Spleen (tissue), 11 donors: ENCODE measurements around the gene ERICH3. TPM values are rescaled to one million over a fixed set of nuclear protein-coding genes. Genes with fewer than 3 reads are reported as not detected.

Source experiments
- DNase-seq: peaks from one replicate; pipeline ENCODE4 v3.0.0-alpha.2; 2020
- H3K27ac ChIP-seq, 8 donors: fragments of 200-600 bp; sonication (generic) in 7 of 8; 1 replicate in 4 of 8; 2 replicates in 4 of 8; pipeline versions ENCODE4 v1.5.0 to v1.8.0; 2016 to 2021; ENCODE audit warnings: inconsistent platforms in 4 of 8, mild to moderate bottlenecking in 4 of 8, moderate library complexity in 1 of 8
- H3K27me3 ChIP-seq, 7 donors: fragments of 200-600 bp; sonication (generic) in 6 of 7; replicated peaks in 1 of 7; 1 replicate in 4 of 7; 2 replicates in 3 of 7; pipeline versions ENCODE4 v1.5.0 to v1.8.0; 2016 to 2021; ENCODE audit warnings: inconsistent platforms in 3 of 7, mild to moderate bottlenecking in 1 of 7
- H3K36me3 ChIP-seq, 6 donors: fragments of 200-600 bp; sonication (generic) in 5 of 6; 1 replicate in 4 of 6; 2 replicates in 2 of 6; pipeline versions ENCODE4 v1.5.0 to v1.8.0; 2016 to 2021; ENCODE audit warnings: inconsistent platforms in 2 of 6
- H3K4me1 ChIP-seq, 6 donors: fragments of 200-600 bp; sonication (generic) in 5 of 6; 1 replicate in 3 of 6; 2 replicates in 3 of 6; pipeline versions ENCODE4 v1.5.0 to v1.8.0; 2016 to 2021; ENCODE audit warnings: inconsistent platforms in 3 of 6
- H3K4me3 ChIP-seq, 8 donors: fragments of 200-600 bp; sonication (generic) in 7 of 8; 1 replicate in 4 of 8; 2 replicates in 4 of 8; pipeline versions ENCODE4 v1.5.0 to v1.8.0; 2016 to 2021; ENCODE audit warnings: inconsistent platforms in 4 of 8, mild to moderate bottlenecking in 4 of 8, moderate library complexity in 2 of 8
- H3K9me3 ChIP-seq, 8 donors: fragments of 200-600 bp; sonication (generic) in 7 of 8; 1 replicate in 4 of 8; 2 replicates in 4 of 8; pipeline versions ENCODE4 v1.5.0 to v1.8.0; 2016 to 2021; ENCODE audit warnings: inconsistent platforms in 4 of 8
- CTCF ChIP-seq, 11 experiments: fragments of 200-600 bp in 7 of 11; fragments of 450-650 bp in 4 of 11; sonication (generic) in 4 of 11; IDR thresholded peaks in 8 of 11; conservative IDR thresholded peaks in 3 of 11; 1 replicate in 7 of 11; 2 replicates in 4 of 11; pipeline versions ENCODE4 v1.4.0 to v1.8.0; 2016 to 2021; ENCODE audit warnings: antibody characterized with exemption in 11 of 11, inconsistent platforms in 4 of 11, mild to moderate bottlenecking in 1 of 11
- POLR2A ChIP-seq, 3 donors: fragments of 450-650 bp; IDR thresholded peaks; one replicate each; pipeline ENCODE4 v1.5.1; 2017; ENCODE audit warnings: antibody characterized with exemption in 3 of 3, mild to moderate bottlenecking in 1 of 3
- POLR2AphosphoS5 ChIP-seq, 3 donors: sonication (generic); formaldehyde crosslinking; IDR thresholded peaks; one replicate each; pipeline ENCODE4 v1.5.1; 2017; ENCODE audit warnings: antibody characterized with exemption in 3 of 3
- WGBS, 5 donors: extraction: QIAGEN DNeasy Blood & Tissue Kit in 3 of 5; methylation state at CpG; one replicate each; pipeline versions ENCODE4 v1.1.5 to v1.1.7; 2013 to 2018; 5-methylcytosine and 5-hydroxymethylcytosine counted together
- intact Hi-C: fragments of 100-400 bp; cut with DNase I; formaldehyde crosslinking; loops from one replicate; pipeline ENCODE4 v1.15.0; 2023; ENCODE audit warnings: low total_unique reads
- polyA plus RNA-seq, 3 donors: library from polyadenylated mRNA; stranded (reverse); fragments of 200-250 nt; gene quantifications; one replicate each; pipeline ENCODE4 v1.2.1, GENCODE V29; 2013
- total RNA-seq, 7 donors: library from RNA; depleted of rRNA in 3 of 7; stranded (reverse); fragments of >200 nt in 3 of 7; fragmentation: NEBNext Ultra II Directional in 4 of 7; extraction: Animal tissue kit (Norgen Biotek cat#: 25700) in 4 of 7; gene quantifications; one replicate each; pipeline versions ENCODE4 v1.1.0 to v1.2.1, GENCODE V29; 2016 to 2021
- donor health status: healthy with polysubstance abuse.
- donor health status: DM: no; HTN: no; CAD: no; lungs with moderate emphysema.
- donor health status: DM: no; HTN: no; CAD: no.
- donor health status: Bipolar disorder and iron deficiency.
- donor health status: healthy.
- donor health status: DM: no; HTN: no; CAD: no.
- donor health status: DM: yes; HTN: yes; CAD: no.

The ERICH3 gene
- total and polyA plus RNA-seq, 10 donors: 0.15 to 0.65 (median 0.35) TPM; not detected in 1

DNA sequence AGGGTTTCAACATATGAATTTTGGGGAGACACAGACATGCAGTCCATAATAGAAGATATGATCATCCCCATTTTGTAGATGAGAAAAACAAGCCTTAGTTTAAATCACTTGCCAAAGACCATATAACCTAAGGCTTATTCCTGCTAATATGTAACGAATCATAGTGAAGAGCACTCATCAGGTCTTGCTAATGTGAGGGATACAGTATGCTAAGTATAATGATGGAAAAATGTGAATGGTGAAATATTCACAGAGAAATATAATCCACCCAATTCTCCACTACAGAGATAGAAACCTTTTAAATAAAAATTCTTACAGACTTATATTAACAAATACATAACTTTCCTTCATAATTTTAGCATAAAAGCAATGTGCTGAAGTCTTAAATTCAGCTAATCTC lies 18.9 kb downstream of the ERICH3 start:
- Histone ChIP-seq H3K36me3 (no peaks in the 10 kb centered on the region), H3K4me3 (no peak overlapping the region), H3K27me3 (no peaks in the 10 kb centered on the region), H3K9me3 (peaks cover 0 to 7% (median 2%) of the 10 kb centered on the region in 8 donors), H3K4me1 (peaks cover 0 to 17% (median 0%) of the 10 kb centered on the region in 6 donors), H3K27ac (no peak overlapping the region)
- DNase-seq: no peak
- 76 to 86% (median 78%) methylated on average over 1 of the region's 1 CpG for WGBS, 5 donors
- TF ChIP-seq POLR2A (IDR thresholded peaks at IDR 0.05) (no peak), POLR2AphosphoS5 (IDR thresholded peaks at IDR 0.05) (no peak), CTCF (IDR thresholded peaks at IDR 0.05 in 8 of 11, conservative IDR thresholded peaks at IDR 0.05 in 3 of 11) (no peak)
- intact Hi-C loops: no loop called here

DNA sequence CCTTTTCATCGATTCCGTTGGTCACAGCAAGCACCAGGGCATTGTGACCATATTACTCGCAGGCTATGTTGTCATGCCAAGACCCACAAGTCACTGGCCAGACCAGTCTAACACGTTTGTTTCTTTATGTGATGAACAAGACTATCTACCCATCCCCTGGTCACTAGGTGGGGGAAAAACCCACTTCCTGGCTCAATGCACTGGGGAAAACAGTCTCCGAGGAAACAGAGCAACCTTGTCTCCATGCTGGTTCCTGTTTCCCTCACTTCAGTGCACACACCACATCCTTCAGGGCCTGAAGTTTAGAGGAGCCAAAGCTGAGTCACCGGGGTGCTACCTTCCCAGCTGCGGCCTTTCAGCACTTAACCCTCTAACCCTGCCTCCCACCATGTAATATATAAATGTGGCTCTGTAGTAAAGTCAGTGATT lies 20.9 kb downstream of the ERICH3 start:
- H3K9me3 ChIP-seq: no peaks in the 10 kb centered on the region
- intact Hi-C loops: no loop called here
- TF ChIP-seq POLR2AphosphoS5 (IDR thresholded peaks at IDR 0.05) (peak in 2 of 3 donors; percentile 27 to 29), POLR2A (IDR thresholded peaks at IDR 0.05) (no peak)
- H3K4me3 ChIP-seq: no peak overlapping the region
- H3K27ac ChIP-seq: no peak overlapping the region
- peaks cover 0 to 17% (median 0%) of the 10 kb centered on the region in 6 donors for H3K4me1 ChIP-seq
- DNase-seq: peak; percentile 56
- 37 to 50% (median 41%) methylated on average over 7 of the region's 7 CpGs for WGBS, 5 donors
- no peaks in the 10 kb centered on the region for H3K36me3 ChIP-seq
- H3K27me3 ChIP-seq: no peaks in the 10 kb centered on the region

GRCh38 chr1:74650561-74650960 lies 23.0 kb downstream of the ERICH3 start:
- intact Hi-C loops: no loop called here
- Histone ChIP-seq H3K4me3 (no peak overlapping the region), H3K9me3 (no peaks in the 10 kb centered on the region), H3K36me3 (no peaks in the 10 kb centered on the region), H3K27me3 (no peaks in the 10 kb centered on the region), H3K4me1 (peaks cover 0 to 17% (median 0%) of the 10 kb centered on the region in 6 donors), H3K27ac (no peak overlapping the region)
- TF ChIP-seq POLR2AphosphoS5 (IDR thresholded peaks at IDR 0.05) (no peak), CTCF (IDR thresholded peaks at IDR 0.05 in 8 of 11, conservative IDR thresholded peaks at IDR 0.05 in 3 of 11) (no peak), POLR2A (IDR thresholded peaks at IDR 0.05) (no peak)
- no peak for DNase-seq
- WGBS, 5 donors: 74 to 91% (median 78%) methylated on average over 4 of the region's 4 CpGs

GRCh38 chr1:74641876-74642275 lies 31.7 kb downstream of the ERICH3 start:
- Histone ChIP-seq H3K4me1 (no peaks in the 10 kb centered on the region), H3K4me3 (no peak overlapping the region), H3K9me3 (no peaks in the 10 kb centered on the region), H3K27ac (no peak overlapping the region), H3K36me3 (no peaks in the 10 kb centered on the region), H3K27me3 (no peaks in the 10 kb centered on the region)
- no peak for DNase-seq
- intact Hi-C loops: no loop called here
- TF ChIP-seq POLR2AphosphoS5 (IDR thresholded peaks at IDR 0.05): no peak
- TF ChIP-seq CTCF (IDR thresholded peaks at IDR 0.05 in 8 of 11, conservative IDR thresholded peaks at IDR 0.05 in 3 of 11): no peak
- no peak for TF ChIP-seq POLR2A (IDR thresholded peaks at IDR 0.05)

GRCh38 chr1:74641161-74641560 lies 32.4 kb downstream of the ERICH3 start:
- intact Hi-C loops: no loop called here
- no peak overlapping the region for H3K4me3 ChIP-seq
- H3K36me3 ChIP-seq: no peaks in the 10 kb centered on the region
- H3K9me3 ChIP-seq: no peaks in the 10 kb centered on the region
- DNase-seq: no peak
- no peak overlapping the region for H3K27ac ChIP-seq
- 91 to 93% (median 92%) methylated on average over 5 of the region's 5 CpGs for WGBS, 5 donors
- no peaks in the 10 kb centered on the region for H3K4me1 ChIP-seq
- TF ChIP-seq POLR2AphosphoS5 (IDR thresholded peaks at IDR 0.05) (no peak), POLR2A (IDR thresholded peaks at IDR 0.05) (no peak), CTCF (IDR thresholded peaks at IDR 0.05 in 8 of 11, conservative IDR thresholded peaks at IDR 0.05 in 3 of 11) (no peak)
- no peaks in the 10 kb centered on the region for H3K27me3 ChIP-seq
